ENCODE data around the gene C3orf18. TPM values are rescaled to one million over a fixed set of nuclear protein-coding genes. Genes with fewer than 3 reads are reported as not detected.

C3orf18 gene
- total and polyA plus RNA-seq, 9 of the 15 experiments (the other 6 are each of a cell fraction or from before 2014, with no cell fraction given), result 0.01 to 2.3 (median 0.94) TPM

- peak; percentile 88 for TF ChIP-seq MGA (IDR thresholded peaks at IDR 0.05)
- no peak for TF ChIP-seq RB1 (IDR thresholded peaks at IDR 0.05; ENCODE audit: low read depth)
- no peak for TF ChIP-seq SFPQ (IDR thresholded peaks at IDR 0.05; ENCODE audit: low read depth, low read length)
- TF ChIP-seq PYGO2 (tag; IDR thresholded peaks at IDR 0.05), result no peak
- TF ChIP-seq TAF7 (tag; IDR thresholded peaks at IDR 0.05), result no peak
- TF ChIP-seq ZBED1 (IDR thresholded peaks at IDR 0.05), result no peak
- TF ChIP-seq PHB (CRISPR knock-in tag; IDR thresholded peaks at IDR 0.05), result no peak
- TF ChIP-seq ZBTB1 (CRISPR knock-in tag; IDR thresholded peaks at IDR 0.05; ENCODE audit: borderline replicate concordance, low read depth), result no peak
- TF ChIP-seq FOXK1 (CRISPR knock-in tag; IDR thresholded peaks at IDR 0.05; ENCODE audit: borderline replicate concordance), result no peak
- no peak for TF ChIP-seq KDM5B (IDR thresholded peaks at IDR 0.05; ENCODE audit: insufficient replicate concordance, low read depth, low read length)
- peak; percentile 70; the same call in 1 of the 2 replicates for TF ChIP-seq POLR2AphosphoS5 (IDR thresholded peaks at IDR 0.05; ENCODE audit: control insufficient read depth, insufficient read depth, low read depth, low read length)
- TF ChIP-seq SREBF2 (CRISPR knock-in tag; IDR thresholded peaks at IDR 0.05), result no peak
- TF ChIP-seq NR2C1 (IDR thresholded peaks at IDR 0.05), result no peak
- no peak for TF ChIP-seq NR2C1 (tag; IDR thresholded peaks at IDR 0.05)
Observed at GRCh38 chr3:50539356-50540286, 27.9 kb downstream of the C3orf18 start (continued).
